Vagina (tissue), 2 donors: ENCODE results near the gene RNF8.

Source experiments
- CTCF ChIP-seq, 3 experiments: fragments of 450-650 bp in 2 of 3; fragments of 200-600 bp in 1 of 3; sonication (generic) in 1 of 3; IDR thresholded peaks; one replicate each; pipeline ENCODE4 v1.5.1; 2017 to 2019; ENCODE audit warnings: antibody characterized with exemption in 3 of 3, mild to moderate bottlenecking in 2 of 3, moderate library complexity in 2 of 3
- POLR2A ChIP-seq, 2 donors: fragments of 450-650 bp; IDR thresholded peaks; one replicate each; pipeline ENCODE4 v1.6.1; 2017; ENCODE audit warnings: antibody characterized with exemption in 2 of 2, mild to moderate bottlenecking in 2 of 2, moderate library complexity in 2 of 2

GRCh38 chr6:37388578-37388977 lies 34.8 kb downstream of the RNF8 start:
- TF ChIP-seq CTCF (IDR thresholded peaks at IDR 0.05), result no peak
- no peak for TF ChIP-seq POLR2A (IDR thresholded peaks at IDR 0.05)
